Liver (tissue), 9 donors: ENCODE measurements around the gene ANKRD44. TPM values are rescaled to one million over a fixed set of nuclear protein-coding genes. Genes with fewer than 3 reads are reported as not detected.

Experiments used
- DNase-seq: peaks from one replicate; pipeline ENCODE4 v3.0.0-alpha.2; 2017; ENCODE audit warnings: low spot score
- H3K27ac ChIP-seq, 2 donors: one replicate each; pipeline ENCODE4 v1.7.0; 2013; ENCODE audit warnings: inconsistent platforms in 2 of 2, low read length in 2 of 2, control low read depth in 1 of 2, low read depth in 1 of 2, mild to moderate bottlenecking in 1 of 2
- H3K27me3 ChIP-seq, 4 donors: one replicate each; pipeline versions ENCODE4 v1.6.1 to v1.7.0; 2013; ENCODE audit warnings: low read length in 3 of 4, inconsistent platforms in 1 of 4, mild to moderate bottlenecking in 1 of 4, moderate library complexity in 1 of 4; ENCODE audit not compliant: control insufficient read depth in 4 of 4, insufficient read depth in 4 of 4
- H3K36me3 ChIP-seq, 4 donors: one replicate each; pipeline versions ENCODE4 v1.6.1 to v1.7.0; 2013; ENCODE audit warnings: low read length in 3 of 4, mild to moderate bottlenecking in 3 of 4, low read depth in 1 of 4, moderate library complexity in 1 of 4; ENCODE audit not compliant: control insufficient read depth in 4 of 4, insufficient read depth in 3 of 4
- H3K4me1 ChIP-seq, 4 donors: one replicate each; pipeline versions ENCODE4 v1.6.1 to v1.7.0; 2013; ENCODE audit warnings: low read length in 3 of 4, mild to moderate bottlenecking in 3 of 4, moderate library complexity in 1 of 4; ENCODE audit not compliant: control insufficient read depth in 4 of 4, insufficient read depth in 4 of 4
- H3K4me3 ChIP-seq, 3 donors: one replicate each; pipeline versions ENCODE4 v1.6.1 to v1.7.0; 2013; ENCODE audit warnings: low read length in 3 of 3, control low read depth in 1 of 3, low read depth in 1 of 3, mild to moderate bottlenecking in 1 of 3
- H3K9ac ChIP-seq, 2 donors: one replicate each; pipeline ENCODE4 v1.7.0; 2013; ENCODE audit warnings: low read length in 2 of 2, mild to moderate bottlenecking in 2 of 2, moderate library complexity in 2 of 2, control low read depth in 1 of 2, low read depth in 1 of 2
- H3K9me3 ChIP-seq, 4 donors: one replicate each; pipeline versions ENCODE4 v1.6.1 to v1.7.0; 2013; ENCODE audit warnings: low read length in 3 of 4; ENCODE audit not compliant: control insufficient read depth in 4 of 4
- EGR1 ChIP-seq, 2 donors: IDR thresholded peaks; 2 replicates each; pipeline ENCODE4 v1.6.1; 2016 to 2018; ENCODE audit warnings: antibody characterized with exemption in 2 of 2, low read depth in 2 of 2
- FOXA1 ChIP-seq: IDR thresholded peaks from 2 replicates; pipeline ENCODE4 v1.6.1; 2016; ENCODE audit warnings: antibody characterized with exemption
- FOXA2 ChIP-seq: IDR thresholded peaks from 2 replicates; pipeline ENCODE4 v1.6.1; 2016; ENCODE audit warnings: antibody characterized with exemption
- GABPA ChIP-seq, 2 donors: IDR thresholded peaks in 1 of 2; conservative IDR thresholded peaks in 1 of 2; 2 replicates each; pipeline ENCODE4 v1.6.1; 2016; ENCODE audit warnings: antibody characterized with exemption in 2 of 2, mild to moderate bottlenecking in 1 of 2, moderate library complexity in 1 of 2
- HNF4A ChIP-seq, 2 donors: conservative IDR thresholded peaks; 2 replicates each; pipeline ENCODE4 v1.6.1; 2016; ENCODE audit warnings: antibody characterized with exemption in 2 of 2, mild to moderate bottlenecking in 2 of 2
- HNF4G ChIP-seq: IDR thresholded peaks from 2 replicates; pipeline ENCODE4 v1.6.1; 2016; ENCODE audit warnings: antibody characterized with exemption
- JUND ChIP-seq, 2 donors: IDR thresholded peaks; 2 replicates each; pipeline ENCODE4 v1.6.1; 2016; ENCODE audit warnings: antibody characterized with exemption in 2 of 2
- MAX ChIP-seq: IDR thresholded peaks from 2 replicates; pipeline ENCODE4 v1.6.1; 2016; ENCODE audit warnings: antibody characterized with exemption
- NR2F2 ChIP-seq: IDR thresholded peaks from 2 replicates; pipeline ENCODE4 v1.6.1; 2016; ENCODE audit warnings: antibody characterized with exemption
- RAD21 ChIP-seq, 2 donors: IDR thresholded peaks; 2 replicates each; pipeline ENCODE4 v1.6.1; 2016; ENCODE audit warnings: antibody characterized with exemption in 2 of 2, mild to moderate bottlenecking in 2 of 2
- REST ChIP-seq: IDR thresholded peaks from 2 replicates; pipeline ENCODE4 v1.6.1; 2016; ENCODE audit warnings: antibody characterized with exemption, mild to moderate bottlenecking
- RXRA ChIP-seq, 2 donors: IDR thresholded peaks; 2 replicates each; pipeline ENCODE4 v1.6.1; 2017 to 2018; ENCODE audit warnings: antibody characterized with exemption in 2 of 2, mild to moderate bottlenecking in 1 of 2
- SP1 ChIP-seq: IDR thresholded peaks from 2 replicates; pipeline ENCODE4 v1.6.1; 2018; ENCODE audit warnings: antibody characterized with exemption, mild to moderate bottlenecking
- TAF1 ChIP-seq: conservative IDR thresholded peaks from 2 replicates; pipeline ENCODE4 v1.6.1; 2016; ENCODE audit warnings: antibody characterized with exemption, mild to moderate bottlenecking
- YY1 ChIP-seq: IDR thresholded peaks from 2 replicates; pipeline ENCODE4 v1.6.1; 2016; ENCODE audit warnings: antibody characterized with exemption, mild to moderate bottlenecking
- ZBTB33 ChIP-seq: IDR thresholded peaks from 2 replicates; pipeline ENCODE4 v1.6.1; 2016; ENCODE audit warnings: antibody characterized with exemption
- WGBS: extraction: QIAGEN DNeasy Blood & Tissue Kit; methylation state at CpG from one replicate; pipeline ENCODE4 v1.1.7; 2013; 5-methylcytosine and 5-hydroxymethylcytosine counted together
- polyA plus RNA-seq, 2 donors: library from polyadenylated mRNA; stranded (reverse) in 1 of 2; unstranded in 1 of 2; fragments of 200-250 nt in 1 of 2; fragments of >200 nt in 1 of 2; fragmentation: Nextera tagmentation in 1 of 2; extraction: Ambion mirVana in 1 of 2; gene quantifications; one replicate each; pipeline versions ENCODE4 v1.2.1 to v1.2.3, GENCODE V29; 2013 to 2015
- total RNA-seq, 2 donors: library from RNA; depleted of rRNA; stranded (reverse); fragments of >200 nt; gene quantifications; one replicate each; pipeline ENCODE4 v1.2.3, GENCODE V29; 2014
- TF ChIP-seq, protein P1 (sequence below): fragments of 150-350 bp; IDR thresholded peaks from 2 replicates; pipeline ENCODE4 v1.5.1; 2017; ENCODE audit warnings: improper control_type of control experiment, low read depth, low read length; ENCODE audit not compliant: missing input control
- TF ChIP-seq, protein P2 (sequence below): IDR thresholded peaks from 2 replicates; pipeline ENCODE4 v1.6.1; 2016; ENCODE audit warnings: antibody characterized with exemption
- donor health status: healthy.
- donor health status: healthy.
- donor health status: healthy.
- donor health status: healthy.
- donor health status: healthy.

ANKRD44 gene
- total and polyA plus RNA-seq, 4 donors: 3.8 to 18.2 (median 6.8) TPM

- no peaks in the 10 kb centered on the region for H3K4me1 ChIP-seq
- H3K9me3 ChIP-seq: no peaks in the 10 kb centered on the region
- no peak overlapping the region for H3K9ac ChIP-seq
- H3K36me3 ChIP-seq: no peaks in the 10 kb centered on the region
- DNase-seq: no peak
- TF ChIP-seq JUND (IDR thresholded peaks at IDR 0.05) (no peak), HNF4A (conservative IDR thresholded peaks at IDR 0.05) (no peak), GABPA (IDR thresholded peaks at IDR 0.05 in 1 of 2, conservative IDR thresholded peaks at IDR 0.05 in 1 of 2) (no peak), ZBTB33 (no peak), NR2F2 (no peak), EGR1 (IDR thresholded peaks at IDR 0.05; ENCODE audit: low read depth in 2 of 2) (no peak), SP1 (no peak), FOXA2 (no peak), MAX (no peak)
- TF ChIP-seq, protein P1, sequence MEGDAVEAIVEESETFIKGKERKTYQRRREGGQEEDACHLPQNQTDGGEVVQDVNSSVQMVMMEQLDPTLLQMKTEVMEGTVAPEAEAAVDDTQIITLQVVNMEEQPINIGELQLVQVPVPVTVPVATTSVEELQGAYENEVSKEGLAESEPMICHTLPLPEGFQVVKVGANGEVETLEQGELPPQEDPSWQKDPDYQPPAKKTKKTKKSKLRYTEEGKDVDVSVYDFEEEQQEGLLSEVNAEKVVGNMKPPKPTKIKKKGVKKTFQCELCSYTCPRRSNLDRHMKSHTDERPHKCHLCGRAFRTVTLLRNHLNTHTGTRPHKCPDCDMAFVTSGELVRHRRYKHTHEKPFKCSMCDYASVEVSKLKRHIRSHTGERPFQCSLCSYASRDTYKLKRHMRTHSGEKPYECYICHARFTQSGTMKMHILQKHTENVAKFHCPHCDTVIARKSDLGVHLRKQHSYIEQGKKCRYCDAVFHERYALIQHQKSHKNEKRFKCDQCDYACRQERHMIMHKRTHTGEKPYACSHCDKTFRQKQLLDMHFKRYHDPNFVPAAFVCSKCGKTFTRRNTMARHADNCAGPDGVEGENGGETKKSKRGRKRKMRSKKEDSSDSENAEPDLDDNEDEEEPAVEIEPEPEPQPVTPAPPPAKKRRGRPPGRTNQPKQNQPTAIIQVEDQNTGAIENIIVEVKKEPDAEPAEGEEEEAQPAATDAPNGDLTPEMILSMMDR: no peak
- TF ChIP-seq, protein P2, sequence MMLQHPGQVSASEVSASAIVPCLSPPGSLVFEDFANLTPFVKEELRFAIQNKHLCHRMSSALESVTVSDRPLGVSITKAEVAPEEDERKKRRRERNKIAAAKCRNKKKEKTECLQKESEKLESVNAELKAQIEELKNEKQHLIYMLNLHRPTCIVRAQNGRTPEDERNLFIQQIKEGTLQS: no peak
- H3K4me3 ChIP-seq: no peak overlapping the region
- WGBS: 84% methylated on average over 5 of the region's 5 CpGs
- H3K27me3 ChIP-seq: no peaks in the 10 kb centered on the region
- no peak overlapping the region for H3K27ac ChIP-seq
Observed at GRCh38 chr2:197277794-197278193, 32.8 kb downstream of the ANKRD44 start.

DNA sequence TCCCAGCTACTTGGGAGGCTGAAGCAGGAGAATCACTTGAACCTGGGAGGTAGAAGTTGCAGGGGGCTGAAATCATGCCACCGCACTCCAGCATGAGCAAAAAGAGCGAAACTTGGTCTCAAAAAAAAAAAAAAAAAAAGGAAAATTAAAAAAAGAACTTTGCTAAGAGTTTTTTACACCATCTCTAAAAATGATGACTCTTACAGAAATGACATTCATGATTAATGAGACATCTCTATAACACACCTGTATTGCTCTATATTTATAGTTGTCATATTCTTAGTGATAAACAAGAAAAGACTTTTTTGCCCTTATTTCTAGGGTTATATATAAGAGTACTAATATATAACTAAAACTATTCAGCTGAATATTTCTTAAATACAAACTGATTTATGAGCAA is 34.4 kb downstream of the ANKRD44 start:
- Histone ChIP-seq H3K36me3 (no peaks in the 10 kb centered on the region), H3K9me3 (no peaks in the 10 kb centered on the region), H3K4me3 (no peak overlapping the region), H3K4me1 (no peaks in the 10 kb centered on the region), H3K27me3 (no peaks in the 10 kb centered on the region), H3K9ac (no peak overlapping the region), H3K27ac (no peak overlapping the region)
- 96% methylated on average over 2 of the region's 2 CpGs for WGBS
- DNase-seq: no peak
- TF ChIP-seq, protein P1: no peak
- TF ChIP-seq NR2F2 (no peak), FOXA2 (no peak), FOXA1 (no peak), RAD21 (IDR thresholded peaks at IDR 0.05) (no peak), RXRA (IDR thresholded peaks at IDR 0.05) (no peak), GABPA (IDR thresholded peaks at IDR 0.05 in 1 of 2, conservative IDR thresholded peaks at IDR 0.05 in 1 of 2) (no peak), REST (no peak), SP1 (no peak), JUND (IDR thresholded peaks at IDR 0.05) (no peak), HNF4G (no peak), ZBTB33 (no peak), HNF4A (conservative IDR thresholded peaks at IDR 0.05) (no peak), MAX (no peak), TAF1 (no peak), YY1 (no peak), EGR1 (IDR thresholded peaks at IDR 0.05; ENCODE audit: low read depth in 2 of 2) (no peak)
- TF ChIP-seq, protein P2: no peak
